Choroid plexus epithelial cell (primary cell): ENCODE measurements around the gene PLXNC1.

ENCODE experiments used
- DNase-seq: peaks from one replicate; pipeline ENCODE4 v3.0.0-alpha.2; 2010; ENCODE audit warnings: low read depth
- H3K4me3 ChIP-seq: 2 replicates; pipeline ENCODE4 v1.5.1; 2011; ENCODE audit warnings: low read depth, mild to moderate bottlenecking, control low read depth, low read length, moderate library complexity
- TF ChIP-seq, protein P1 (sequence below): conservative IDR thresholded peaks from 2 replicates; pipeline ENCODE4 v1.5.1; 2011; ENCODE audit warnings: low read depth, mild to moderate bottlenecking, control low read depth, inconsistent platforms, low read length, moderate library complexity

Gene PLXNC1

DNA sequence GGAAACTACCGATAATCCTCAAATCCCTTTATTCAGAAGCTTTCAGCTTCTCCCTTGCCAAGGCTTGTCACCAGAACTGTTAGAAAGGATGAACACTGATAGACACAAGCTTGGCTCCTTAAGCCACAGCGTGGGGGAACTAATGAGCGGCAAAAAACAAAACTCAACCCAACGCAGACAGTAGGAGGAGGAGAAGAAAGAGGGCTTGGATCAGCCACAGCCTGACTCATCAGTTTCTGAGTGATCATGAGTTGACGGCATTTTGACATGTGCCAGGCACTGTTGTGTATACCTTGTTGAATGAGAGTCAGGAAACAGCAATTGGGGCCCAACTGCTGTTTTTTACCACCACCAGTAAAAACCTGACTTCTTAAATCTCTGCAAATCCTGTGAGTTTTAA, 23.7 kb downstream of the PLXNC1 start:
- TF ChIP-seq, protein P1, sequence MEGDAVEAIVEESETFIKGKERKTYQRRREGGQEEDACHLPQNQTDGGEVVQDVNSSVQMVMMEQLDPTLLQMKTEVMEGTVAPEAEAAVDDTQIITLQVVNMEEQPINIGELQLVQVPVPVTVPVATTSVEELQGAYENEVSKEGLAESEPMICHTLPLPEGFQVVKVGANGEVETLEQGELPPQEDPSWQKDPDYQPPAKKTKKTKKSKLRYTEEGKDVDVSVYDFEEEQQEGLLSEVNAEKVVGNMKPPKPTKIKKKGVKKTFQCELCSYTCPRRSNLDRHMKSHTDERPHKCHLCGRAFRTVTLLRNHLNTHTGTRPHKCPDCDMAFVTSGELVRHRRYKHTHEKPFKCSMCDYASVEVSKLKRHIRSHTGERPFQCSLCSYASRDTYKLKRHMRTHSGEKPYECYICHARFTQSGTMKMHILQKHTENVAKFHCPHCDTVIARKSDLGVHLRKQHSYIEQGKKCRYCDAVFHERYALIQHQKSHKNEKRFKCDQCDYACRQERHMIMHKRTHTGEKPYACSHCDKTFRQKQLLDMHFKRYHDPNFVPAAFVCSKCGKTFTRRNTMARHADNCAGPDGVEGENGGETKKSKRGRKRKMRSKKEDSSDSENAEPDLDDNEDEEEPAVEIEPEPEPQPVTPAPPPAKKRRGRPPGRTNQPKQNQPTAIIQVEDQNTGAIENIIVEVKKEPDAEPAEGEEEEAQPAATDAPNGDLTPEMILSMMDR = peak; percentile 14
- peak; percentile 76 for DNase-seq
- no peak overlapping the region for H3K4me3 ChIP-seq

DNA sequence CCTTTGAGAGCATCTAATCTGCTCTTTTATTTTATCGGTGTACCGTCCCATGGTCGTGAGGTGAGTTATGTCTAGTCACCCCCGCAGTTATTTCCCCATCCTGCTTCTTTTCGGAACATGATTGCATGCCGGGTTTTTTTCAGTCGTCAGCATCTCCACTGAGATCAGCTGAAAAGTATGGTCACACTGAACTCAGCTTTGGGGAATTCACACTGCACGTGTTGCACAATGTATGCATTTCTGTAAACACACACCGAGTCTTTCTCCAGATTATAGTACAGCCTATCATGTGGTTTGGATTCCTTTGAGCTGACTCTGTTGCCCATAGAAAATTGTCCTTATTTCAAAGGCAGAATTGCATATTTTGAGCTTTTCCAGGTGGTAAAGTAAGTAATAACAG, 24.6 kb downstream of the PLXNC1 start:
- H3K4me3 ChIP-seq = no peak overlapping the region
- peak; percentile 100 for DNase-seq
- TF ChIP-seq, protein P1 = no peak

DNA sequence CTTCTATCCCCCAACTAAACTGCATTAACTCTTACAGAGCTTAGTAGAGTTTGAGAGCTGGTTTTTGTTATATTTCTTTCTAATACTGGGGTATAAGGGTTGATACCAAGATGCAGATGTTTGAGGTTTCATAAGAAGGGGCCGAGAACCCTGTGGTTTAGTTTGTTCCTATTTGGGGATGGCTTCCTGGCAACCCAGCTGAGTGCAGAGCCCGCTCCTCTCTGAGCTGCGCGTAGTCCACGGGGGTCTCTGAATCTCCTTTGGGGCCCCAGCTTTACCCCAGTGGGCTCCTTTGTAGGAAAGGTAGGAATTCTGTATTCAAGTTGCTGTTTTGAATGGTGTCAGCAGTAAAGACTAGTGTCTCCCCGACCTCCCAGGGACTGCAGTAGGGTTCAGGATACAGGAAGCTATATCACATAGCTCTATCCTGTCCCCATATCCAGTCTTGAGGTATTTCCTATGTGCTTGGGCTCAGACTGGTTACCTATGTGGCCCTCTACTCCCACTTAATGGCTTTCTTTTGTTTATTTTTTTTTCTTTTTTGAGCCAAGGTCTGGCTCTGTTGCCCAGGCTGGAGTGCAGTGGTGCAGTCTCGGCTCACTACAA, 25.4 kb downstream of the PLXNC1 start:
- TF ChIP-seq, protein P1 = no peak
- H3K4me3 ChIP-seq = no peak overlapping the region
- peak; percentile 60 for DNase-seq

DNA sequence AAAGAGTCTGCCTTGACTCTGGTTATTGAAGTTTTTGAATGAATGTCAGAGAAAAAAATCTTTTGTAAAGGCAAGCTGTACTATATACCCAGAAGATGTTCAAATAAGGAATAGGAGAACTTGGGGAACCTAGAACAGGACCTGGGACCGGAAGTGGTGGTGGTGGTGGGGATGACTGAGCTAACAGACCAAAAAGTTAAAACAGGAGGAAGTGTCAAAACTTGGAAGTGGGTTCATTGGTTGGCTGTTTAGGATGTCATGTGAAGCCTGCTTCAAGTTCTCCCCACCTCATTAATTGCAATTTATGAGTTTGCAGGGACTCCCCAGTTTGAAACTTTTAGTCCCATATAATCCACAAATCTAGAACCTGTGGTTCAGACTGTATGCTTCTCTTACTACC, 26.2 kb downstream of the PLXNC1 start:
- DNase-seq = no peak
- no peak overlapping the region for H3K4me3 ChIP-seq
- TF ChIP-seq, protein P1 = no peak

DNA sequence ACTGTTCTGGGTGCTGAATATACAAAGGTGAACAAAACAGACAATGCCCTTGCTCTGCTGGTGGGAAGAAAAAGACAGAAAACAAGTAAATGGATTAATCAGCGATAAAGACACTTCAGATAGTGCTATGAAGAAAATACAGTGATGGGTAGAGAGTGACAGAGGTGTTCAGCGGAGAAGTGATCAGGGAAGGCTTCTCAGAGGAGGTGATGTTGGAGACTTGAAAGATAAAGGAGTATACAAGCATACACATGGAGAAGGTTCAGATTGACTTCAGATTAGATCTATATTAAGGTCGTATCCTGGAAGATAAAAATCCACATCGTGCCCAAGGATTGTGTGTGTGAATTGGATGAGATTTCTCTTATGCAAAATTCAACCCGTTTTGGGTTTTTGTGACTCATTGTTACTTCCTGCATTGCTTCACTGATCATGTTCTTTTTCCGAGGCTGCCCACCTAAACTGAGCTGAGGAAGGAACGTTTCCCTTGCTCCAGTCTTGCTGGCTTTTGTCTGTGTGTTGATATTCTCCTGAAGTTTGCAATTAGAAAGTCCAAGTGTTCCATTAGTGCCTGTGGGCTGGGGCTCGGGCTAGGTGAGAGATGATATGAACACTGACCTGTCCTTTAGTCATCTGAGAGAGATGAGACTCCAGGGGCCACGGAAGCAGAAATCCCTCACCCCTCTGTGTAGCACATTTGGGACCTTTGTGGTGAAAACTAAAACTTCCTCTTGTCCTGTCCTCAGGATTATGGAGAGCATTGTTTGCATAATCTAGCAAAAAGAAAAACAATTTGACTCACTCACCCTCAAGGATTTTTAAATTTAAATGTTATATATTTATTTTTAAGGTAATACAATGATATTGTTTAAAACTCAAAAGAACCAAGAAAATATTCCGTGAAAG, 27.6 kb downstream of the PLXNC1 start:
- peak; percentile 68 for DNase-seq
- no peak overlapping the region for H3K4me3 ChIP-seq
- TF ChIP-seq, protein P1 = no peak

DNA sequence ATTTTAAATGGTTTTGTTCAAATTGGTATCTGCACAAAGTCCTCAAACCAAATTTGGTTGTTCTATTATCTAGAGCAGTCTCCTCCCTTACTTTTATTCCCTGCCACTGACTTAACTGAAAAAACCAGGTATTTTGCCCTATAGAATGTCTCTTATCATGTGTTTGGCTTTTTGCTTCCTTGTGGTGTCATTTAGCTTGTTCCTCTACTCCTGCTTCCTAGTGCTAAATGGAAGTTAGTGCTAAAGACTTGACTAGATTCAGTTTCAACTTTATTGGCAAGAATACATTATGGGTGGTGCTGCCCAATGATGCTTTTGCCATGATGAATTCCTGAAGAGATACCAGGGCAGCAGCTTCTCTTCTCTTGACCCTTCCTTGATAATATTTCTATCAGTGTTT, 29.7 kb downstream of the PLXNC1 start:
- TF ChIP-seq, protein P1 = no peak
- DNase-seq = no peak
- H3K4me3 ChIP-seq = no peak overlapping the region
